Astrocyte of the cerebellum (primary cell): ENCODE measurements around the gene PFN3.
A peak's percentile ranks its signal among the peaks of the same experiment; 100 is the strongest.

Source experiments
- DNase-seq: peaks from one replicate; pipeline ENCODE4 v3.0.0-alpha.2; 2011; ENCODE audit warnings: low read depth
- H3K4me3 ChIP-seq: 2 replicates; pipeline ENCODE4 v1.5.1; 2011; ENCODE audit warnings: mild to moderate bottlenecking, low read depth, low read length, moderate library complexity
- CTCF ChIP-seq: IDR thresholded peaks from 2 replicates; pipeline ENCODE4 v1.5.1; 2012; ENCODE audit warnings: low read length, low read depth, moderate library complexity, mild to moderate bottlenecking; ENCODE audit errors: missing control alignments
- in situ Hi-C: cut with HindIII; loops from 2 replicates; pipeline ENCODE4 v1.10.0; 2017; ENCODE audit warnings: low sequenced_read_pairs

The PFN3 gene

GRCh38 chr5:177350776-177351391 lies 49.6 kb downstream of the PFN3 start:
- H3K4me3 ChIP-seq: peak overlapping the region; percentile 100
- in situ Hi-C loops: no loop called here
- no peak for TF ChIP-seq CTCF
- no peak for DNase-seq
